ENCODE data around the gene PTTG1. TPM values are rescaled to one million over a fixed set of nuclear protein-coding genes. Genes with fewer than 3 reads are reported as not detected.

Gene PTTG1
- total and polyA plus RNA-seq, 2 donors (not counting 1 experiment from before 2014, with no cell fraction given): 8.1 to 15.4 TPM

DNA sequence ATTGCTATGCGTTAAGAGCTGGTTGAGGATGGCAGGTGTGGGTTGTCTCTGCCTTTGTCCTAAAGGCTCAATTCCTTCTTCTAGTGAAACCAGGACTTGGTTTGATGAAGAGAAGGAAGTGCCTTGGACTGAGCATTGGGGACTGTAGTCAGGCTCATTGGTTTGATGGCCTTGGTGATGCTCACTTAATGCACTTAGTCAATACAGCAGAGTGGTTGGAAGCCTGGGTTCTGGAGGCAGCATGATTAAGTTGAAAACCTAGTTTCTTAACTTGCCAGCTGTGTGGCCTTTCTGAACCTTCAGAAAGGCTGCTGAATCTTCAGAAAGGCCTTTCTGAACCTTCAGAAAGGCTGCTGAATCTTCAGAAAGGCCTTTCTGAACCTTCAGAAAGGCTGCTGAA lies 52.4 kb downstream of the PTTG1 start:
- H4K20me1 ChIP-seq (ENCODE audit: control insufficient read depth, insufficient read depth, low read length, poor library complexity, severe bottlenecking): no peaks in the 10 kb centered on the region
- Mint-ChIP-seq H3K27me3 (no peaks in the 10 kb centered on the region), H3K4me1 (peaks cover 47% of the 10 kb centered on the region), H3K27ac (no peak overlapping the region), H3K4me3 (no peak overlapping the region), H3K9me3 (ENCODE audit: insufficient read depth) (no peaks in the 10 kb centered on the region)
- peaks cover 26 to 28% of the 10 kb centered on the region in 2 donors for H3K4me1 ChIP-seq (ENCODE audit: control insufficient read depth in 2 of 2, insufficient read depth in 2 of 2, low read length in 2 of 2)
- no peak for DNase-seq
- no peak for ATAC-seq (ENCODE audit: low read depth)
- peaks cover 20% of the 10 kb centered on the region for H3K79me2 ChIP-seq (ENCODE audit: control insufficient read depth, insufficient read depth, low read length)
- no peaks in the 10 kb centered on the region for H3K9me3 ChIP-seq (ENCODE audit: control extremely low read depth in 1 of 3, control insufficient read depth in 2 of 3, insufficient read depth in 1 of 3, low read length in 2 of 3)
- no peak overlapping the region for H3K4me3 ChIP-seq (ENCODE audit: control extremely low read depth in 1 of 5, extremely low read depth in 1 of 5, insufficient read depth in 1 of 5, low read depth in 2 of 5, low read length in 4 of 5)
- POLR2A ChIA-PET: no interaction called here
- TF ChIP-seq EZH2 (IDR thresholded peaks at IDR 0.05; ENCODE audit: borderline replicate concordance, insufficient read depth, low read depth, low read length, poor library complexity, severe bottlenecking) (no peak), CTCF (IDR thresholded peaks at IDR 0.05) (no peak)
- H3K4me2 ChIP-seq (replicated peaks; ENCODE audit: low read depth, low read length, poor library complexity, severe bottlenecking): no peak overlapping the region
- CTCF ChIA-PET: interaction anchor here (2.1 kb wide), 1 partner anchor 35 kb away, joined by 11 read pairs; no protein-coding TSS in a partner anchor
- peaks cover 0 to 8% (median 0%) of the 10 kb centered on the region in 4 experiments for H3K27me3 ChIP-seq (replicated peaks in 1 of 4; ENCODE audit: control extremely low read depth in 1 of 4, control insufficient read depth in 3 of 4, insufficient read depth in 4 of 4, low read length in 3 of 4)
- peaks cover 0 to 3% of the 10 kb centered on the region in 2 experiments for H3K36me3 ChIP-seq (replicated peaks in 1 of 2; ENCODE audit: control extremely low read depth in 1 of 2, control insufficient read depth in 1 of 2, extremely low read depth in 1 of 2, insufficient read depth in 2 of 2, low read length in 1 of 2)
- no peak overlapping the region for H3K9ac ChIP-seq (ENCODE audit: low read length)
- no peak overlapping the region for H2AFZ ChIP-seq (ENCODE audit: insufficient read depth, low read depth, low read length, poor library complexity, severe bottlenecking)
- intact Hi-C loops (cut with micrococcal nuclease): no loop called here
- 100% methylated on average over 1 of the region's 1 CpG for WGBS (ENCODE audit: insufficient coverage)
- no peak overlapping the region for H3K27ac ChIP-seq (ENCODE audit: low read length in 2 of 2)

DNA sequence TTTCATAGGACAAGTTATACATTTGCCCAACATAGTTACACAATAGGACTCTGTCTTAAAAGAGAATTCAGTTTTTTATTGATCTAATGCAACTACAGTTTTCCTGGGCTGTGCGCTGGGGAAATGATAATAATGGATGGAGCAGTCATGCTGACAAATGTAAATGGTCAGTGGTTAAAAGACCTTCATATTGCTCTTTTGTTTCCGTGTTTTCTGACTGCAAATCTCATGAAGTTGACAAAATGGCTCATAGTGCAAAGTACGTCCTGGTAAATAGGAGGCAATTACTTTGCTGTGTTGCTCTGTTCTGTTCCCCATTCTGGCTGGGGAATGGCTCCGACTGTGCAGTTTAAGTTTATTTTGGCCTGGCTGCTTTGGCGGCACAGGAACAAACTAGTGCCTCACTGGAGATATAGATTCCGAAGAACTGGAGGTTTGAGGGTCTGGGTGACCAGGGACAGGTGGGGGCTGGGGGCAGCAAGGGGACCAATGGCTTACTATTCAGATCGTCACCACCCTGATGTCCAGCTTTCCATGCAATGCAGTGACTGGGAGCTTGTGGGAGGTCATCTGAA lies 54.3 kb downstream of the PTTG1 start:
- no peak overlapping the region for H3K27ac ChIP-seq (ENCODE audit: low read length in 2 of 2)
- Mint-ChIP-seq H3K4me3 (no peak overlapping the region), H3K9me3 (ENCODE audit: insufficient read depth) (no peaks in the 10 kb centered on the region), H3K27me3 (no peaks in the 10 kb centered on the region), H3K27ac (no peak overlapping the region), H3K4me1 (peaks cover 36% of the 10 kb centered on the region)
- no peak overlapping the region for H3K4me3 ChIP-seq (ENCODE audit: control extremely low read depth in 1 of 5, extremely low read depth in 1 of 5, insufficient read depth in 1 of 5, low read depth in 2 of 5, low read length in 4 of 5)
- H3K9ac ChIP-seq (ENCODE audit: low read length): no peak overlapping the region
- ChIA-PET CTCF (interaction anchor here (1.2 to 2.1 kb wide), 2 partner anchors 36 to 37 kb away, joined by 5 to 11 read pairs; no protein-coding TSS in a partner anchor), POLR2A (no interaction called here)
- intact Hi-C loops (cut with micrococcal nuclease): no loop called here
- H3K4me2 ChIP-seq (replicated peaks; ENCODE audit: low read depth, low read length, poor library complexity, severe bottlenecking): no peak overlapping the region
- no peak for ATAC-seq (ENCODE audit: low read depth)
- no peak for DNase-seq
- no peaks in the 10 kb centered on the region for H3K27me3 ChIP-seq (replicated peaks in 1 of 4; ENCODE audit: control extremely low read depth in 1 of 4, control insufficient read depth in 3 of 4, insufficient read depth in 4 of 4, low read length in 3 of 4)
- no peaks in the 10 kb centered on the region for H4K20me1 ChIP-seq (ENCODE audit: control insufficient read depth, insufficient read depth, low read length, poor library complexity, severe bottlenecking)
- no peak overlapping the region for H2AFZ ChIP-seq (ENCODE audit: insufficient read depth, low read depth, low read length, poor library complexity, severe bottlenecking)
- H3K9me3 ChIP-seq (ENCODE audit: control extremely low read depth in 1 of 3, control insufficient read depth in 2 of 3, insufficient read depth in 1 of 3, low read length in 2 of 3): no peaks in the 10 kb centered on the region
- TF ChIP-seq EZH2 (IDR thresholded peaks at IDR 0.05; ENCODE audit: borderline replicate concordance, insufficient read depth, low read depth, low read length, poor library complexity, severe bottlenecking) (no peak), CTCF (IDR thresholded peaks at IDR 0.05) (no peak)
- peaks cover 0 to 3% of the 10 kb centered on the region in 2 experiments for H3K36me3 ChIP-seq (replicated peaks in 1 of 2; ENCODE audit: control extremely low read depth in 1 of 2, control insufficient read depth in 1 of 2, extremely low read depth in 1 of 2, insufficient read depth in 2 of 2, low read length in 1 of 2)
- peaks cover 8 to 12% of the 10 kb centered on the region in 2 donors for H3K4me1 ChIP-seq (ENCODE audit: control insufficient read depth in 2 of 2, insufficient read depth in 2 of 2, low read length in 2 of 2)
- WGBS (ENCODE audit: insufficient coverage): 93% methylated on average over 7 of the region's 7 CpGs
- peaks cover 20% of the 10 kb centered on the region for H3K79me2 ChIP-seq (ENCODE audit: control insufficient read depth, insufficient read depth, low read length)

Measured in B cell (primary cell).